ENCODE data around the gene TENM4.

Gene TENM4

GRCh38 chr11:78952890-78953289, 487.9 kb downstream of the TENM4 start:
- no peak overlapping the region for H3K27ac ChIP-seq (ENCODE audit: extremely low read depth, low read depth, low read length)
- POLR2A ChIA-PET: no interaction called here
- TF ChIP-seq ZSCAN16 (tag by site-specific recombination; IDR thresholded peaks at IDR 0.05): no peak
- no peak for TF ChIP-seq ZNF416 (tag by site-specific recombination; IDR thresholded peaks at IDR 0.05)
- no peak for TF ChIP-seq ZNF624 (tag by site-specific recombination; IDR thresholded peaks at IDR 0.05)
- no peak for TF ChIP-seq ZNF692 (tag by site-specific recombination; IDR thresholded peaks at IDR 0.05)
- no peak for TF ChIP-seq ZBTB26 (tag by site-specific recombination; optimal IDR thresholded peaks at IDR 0.05)
- TF ChIP-seq HIC1 (tag by site-specific recombination; IDR thresholded peaks at IDR 0.05): no peak
- no peak for TF ChIP-seq SCRT2 (tag by site-specific recombination; IDR thresholded peaks at IDR 0.05)
- H3K4me3 ChIP-seq (ENCODE audit: low read depth, low read length): no peak overlapping the region
- H3K9me3 ChIP-seq (ENCODE audit: control insufficient read depth, insufficient read depth, low read depth, low read length): no peaks in the 10 kb centered on the region
- H3K36me3 ChIP-seq (ENCODE audit: control insufficient read depth in 2 of 2, insufficient read depth in 1 of 2, low read length in 2 of 2): no peaks in the 10 kb centered on the region
- no peaks in the 10 kb centered on the region for H3K4me1 ChIP-seq (ENCODE audit: control insufficient read depth, insufficient read depth, low read length)
- CTCF ChIA-PET: no interaction called here

- Histone ChIP-seq H3K27ac (ENCODE audit: extremely low read depth, low read depth, low read length) (no peak overlapping the region), H3K4me1 (ENCODE audit: control insufficient read depth, insufficient read depth, low read length) (no peaks in the 10 kb centered on the region), H3K36me3 (ENCODE audit: control insufficient read depth in 2 of 2, insufficient read depth in 1 of 2, low read length in 2 of 2) (no peaks in the 10 kb centered on the region), H3K4me3 (ENCODE audit: low read depth, low read length) (no peak overlapping the region), H3K9me3 (ENCODE audit: control insufficient read depth, insufficient read depth, low read depth, low read length) (no peaks in the 10 kb centered on the region)
- POLR2A ChIA-PET: no interaction called here
- CTCF ChIA-PET: no interaction called here
- no peak for TF ChIP-seq ZNF701 (tag by site-specific recombination; IDR thresholded peaks at IDR 0.05)
- no peak for TF ChIP-seq GLIS1 (tag by site-specific recombination; IDR thresholded peaks at IDR 0.05)
- no peak for TF ChIP-seq ZNF626 (tag by site-specific recombination; IDR thresholded peaks at IDR 0.05)
- no peak for TF ChIP-seq ZSCAN5A (tag by site-specific recombination; IDR thresholded peaks at IDR 0.05)
- TF ChIP-seq KLF1 (tag by site-specific recombination; IDR thresholded peaks at IDR 0.05): no peak
- TF ChIP-seq PBX3 (CRISPR knock-in tag; IDR thresholded peaks at IDR 0.05): no peak
- TF ChIP-seq SCRT1 (tag by site-specific recombination; IDR thresholded peaks at IDR 0.05; ENCODE audit: borderline replicate concordance): no peak
- no peak for TF ChIP-seq ZNF664 (tag by site-specific recombination; IDR thresholded peaks at IDR 0.05)
- TF ChIP-seq HIC1 (tag by site-specific recombination; IDR thresholded peaks at IDR 0.05): no peak
- TF ChIP-seq KLF16 (tag by site-specific recombination; IDR thresholded peaks at IDR 0.05): no peak
- TF ChIP-seq ZNF366 (tag by site-specific recombination; conservative IDR thresholded peaks at IDR 0.05): no peak
- TF ChIP-seq YY2 (tag by site-specific recombination; IDR thresholded peaks at IDR 0.05): no peak
- no peak for TF ChIP-seq ZNF280C (tag by site-specific recombination; IDR thresholded peaks at IDR 0.05)
- no peak for TF ChIP-seq KLF8 (tag by site-specific recombination; IDR thresholded peaks at IDR 0.05)
- no peak for TF ChIP-seq MYNN (tag by site-specific recombination; IDR thresholded peaks at IDR 0.05; ENCODE audit: borderline replicate concordance)
These were observed 488.7 kb downstream of the TENM4 start for GRCh38 chr11:78952175-78952574.
